HEK293 (cell line): Measurements from ENCODE around the gene CIAO2A.

Experiments used
- CTCF ChIA-PET: fragments of 350-600 bp; formaldehyde crosslinking; extraction: SDS; loops from one replicate; lab custom pipeline; 2021; ENCODE audit warnings: antibody characterized with exemption; lab: Yijun Ruan, JAX
- POLR2A ChIA-PET: fragments of 300-600 bp; formaldehyde crosslinking; extraction: SDS; loops from one replicate; lab custom pipeline; 2020; ENCODE audit warnings: antibody characterized with exemption, inconsistent platforms; lab: Yijun Ruan, JAX
- H3K27ac ChIP-seq: fragments of 200-500 bp; sonication (Bioruptor generic); 2 replicates; pipeline ENCODE4 v1.5.1; 2014; ENCODE audit warnings: low read depth, low read length, control low read depth, inconsistent platforms; ENCODE audit errors: extremely low read depth
- H3K36me3 ChIP-seq, 2 experiments: fragments of 200-500 bp in 1 of 2; sonication (Bioruptor generic) in 1 of 2; 1 replicate in 1 of 2; 2 replicates in 1 of 2; pipeline ENCODE4 v1.5.1; 2014 to 2017; ENCODE audit warnings: inconsistent platforms in 2 of 2, low read length in 2 of 2; ENCODE audit not compliant: control insufficient read depth in 2 of 2, insufficient read depth in 1 of 2
- H3K4me1 ChIP-seq: fragments of 200-500 bp; sonication (Bioruptor generic); 2 replicates; pipeline ENCODE4 v1.5.1; 2014; ENCODE audit warnings: mild to moderate bottlenecking, low read length, inconsistent platforms; ENCODE audit not compliant: control insufficient read depth, insufficient read depth
- H3K4me3 ChIP-seq: 2 replicates; pipeline ENCODE4 v1.5.1; 2011; ENCODE audit warnings: low read depth, mild to moderate bottlenecking, control low read depth, low read length, moderate library complexity
- H3K9me3 ChIP-seq: fragments of 200-500 bp; sonication (Bioruptor generic); 2 replicates; pipeline ENCODE4 v1.5.1; 2014; ENCODE audit warnings: low read depth, low read length, inconsistent platforms; ENCODE audit not compliant: control insufficient read depth, insufficient read depth
- OSR2 ChIP-seq: fragments of 450-650 bp; formaldehyde crosslinking; IDR thresholded peaks from 2 replicates; pipeline ENCODE4 v1.5.1; 2016; ENCODE audit warnings: missing biosample characterization, missing genetic modification characterization
- REST ChIP-seq: fragments of 450-650 bp; formaldehyde crosslinking; IDR thresholded peaks from 2 replicates; pipeline ENCODE4 v1.5.1; 2016; ENCODE audit warnings: missing biosample characterization, missing genetic modification characterization
- WT1 ChIP-seq: fragments of 450-650 bp; formaldehyde crosslinking; IDR thresholded peaks from 2 replicates; pipeline ENCODE4 v1.5.1; 2016; ENCODE audit warnings: missing biosample characterization, missing genetic modification characterization
- ZBTB20 ChIP-seq: fragments of 450-650 bp; formaldehyde crosslinking; IDR thresholded peaks from 2 replicates; pipeline ENCODE4 v1.5.1; 2016; ENCODE audit warnings: missing biosample characterization, missing genetic modification characterization
- ZNF114 ChIP-seq: fragments of 450-650 bp; formaldehyde crosslinking; IDR thresholded peaks from 2 replicates; pipeline ENCODE4 v1.5.0; 2017; ENCODE audit warnings: missing biosample characterization, missing genetic modification characterization
- ZNF133 ChIP-seq: fragments of 450-650 bp; formaldehyde crosslinking; IDR thresholded peaks from 2 replicates; pipeline ENCODE4 v1.5.1; 2016; ENCODE audit warnings: missing biosample characterization, missing genetic modification characterization
- ZNF16 ChIP-seq: fragments of 450-650 bp; formaldehyde crosslinking; IDR thresholded peaks from 2 replicates; pipeline ENCODE4 v1.5.1; 2016; ENCODE audit warnings: low read depth, missing biosample characterization, missing genetic modification characterization
- ZNF184 ChIP-seq: fragments of 450-650 bp; IDR thresholded peaks from 2 replicates; pipeline ENCODE4 v1.5.1; 2018; ENCODE audit warnings: missing biosample characterization, mild to moderate bottlenecking, missing genetic modification characterization
- ZNF221 ChIP-seq: fragments of 450-650 bp; formaldehyde crosslinking; IDR thresholded peaks from 2 replicates; pipeline ENCODE4 v1.5.1; 2017; ENCODE audit warnings: missing biosample characterization, missing genetic modification characterization, borderline replicate concordance
- ZNF23 ChIP-seq: fragments of 450-650 bp; formaldehyde crosslinking; IDR thresholded peaks from 2 replicates; pipeline ENCODE4 v1.5.1; 2016; ENCODE audit warnings: missing biosample characterization, missing genetic modification characterization, borderline replicate concordance
- ZNF26 ChIP-seq: fragments of 450-650 bp; formaldehyde crosslinking; IDR thresholded peaks from 2 replicates; pipeline ENCODE4 v1.5.1; 2016; ENCODE audit warnings: missing biosample characterization, missing genetic modification characterization
- ZNF274 ChIP-seq, 2 experiments: fragments of 200-500 bp in 1 of 2; fragments of 450-650 bp in 1 of 2; sonication (Bioruptor generic) in 1 of 2; formaldehyde crosslinking in 1 of 2; IDR thresholded peaks; 2 replicates each; pipeline versions ENCODE4 v1.5.1 to v1.6.1; 2014 to 2016; ENCODE audit warnings: borderline replicate concordance in 1 of 2, inconsistent platforms in 1 of 2, low read length in 1 of 2, missing biosample characterization in 1 of 2, missing genetic modification characterization in 1 of 2
- ZNF449 ChIP-seq: fragments of 450-650 bp; formaldehyde crosslinking; IDR thresholded peaks from 2 replicates; pipeline ENCODE4 v1.5.1; 2017; ENCODE audit warnings: missing biosample characterization, mild to moderate bottlenecking, missing genetic modification characterization, moderate library complexity
- ZNF473 ChIP-seq: fragments of 450-650 bp; formaldehyde crosslinking; IDR thresholded peaks from 2 replicates; pipeline ENCODE4 v1.5.1; 2017; ENCODE audit warnings: missing biosample characterization, missing genetic modification characterization
- ZNF488 ChIP-seq: fragments of 450-650 bp; formaldehyde crosslinking; IDR thresholded peaks from 2 replicates; pipeline ENCODE4 v1.5.1; 2016; ENCODE audit warnings: missing biosample characterization, missing genetic modification characterization
- ZNF518A ChIP-seq: fragments of 450-650 bp; formaldehyde crosslinking; conservative IDR thresholded peaks from 2 replicates; pipeline ENCODE4 v1.5.1; 2016; ENCODE audit warnings: low read depth, missing biosample characterization, missing genetic modification characterization
- ZNF549 ChIP-seq: fragments of 450-650 bp; IDR thresholded peaks from 2 replicates; pipeline ENCODE4 v1.5.1; 2018; ENCODE audit warnings: missing biosample characterization, missing genetic modification characterization, mild to moderate bottlenecking, inconsistent platforms, moderate library complexity
- ZNF768 ChIP-seq: fragments of 450-650 bp; formaldehyde crosslinking; IDR thresholded peaks from 2 replicates; pipeline ENCODE4 v1.5.1; 2018; ENCODE audit warnings: missing biosample characterization, mild to moderate bottlenecking, missing genetic modification characterization

CIAO2A gene

GRCh38 chr15:64067564-64068030 lies 26.0 kb downstream of the CIAO2A start (continued):
- TF ChIP-seq ZNF274 (IDR thresholded peaks at IDR 0.05; ENCODE audit: low read length) (no peak), ZNF274 (tag by site-specific recombination; IDR thresholded peaks at IDR 0.05; ENCODE audit: borderline replicate concordance) (no peak), OSR2 (no peak), ZNF768 (tag by site-specific recombination) (no peak)
- TF ChIP-seq, all 188 proteins: peak for 7

- Histone ChIP-seq H3K9me3 (no peaks in the 10 kb centered on the region), H3K36me3 (peaks cover 0 to 2% of the 10 kb centered on the region in 2 experiments; a peak in 1 of 3 replicates), H3K27ac (no peak overlapping the region), H3K4me1 (no peaks in the 10 kb centered on the region), H3K4me3 (no peak overlapping the region)
- TF ChIP-seq REST (tag by site-specific recombination) (no peak), ZNF114 (tag by site-specific recombination) (no peak), ZNF16 (tag by site-specific recombination) (no peak)
- ChIA-PET POLR2A (no interaction called here), CTCF (interaction anchor here (0.7 to 5.2 kb wide), 4 partner anchors 20 to 777 kb away, joined by 3 to 60 read pairs (median 5); partner anchors contain the start of gene DAPK2)
Observed at GRCh38 chr15:64066451-64066850, 27.2 kb downstream of the CIAO2A start.

- no peak overlapping the region for H3K4me3 ChIP-seq
- ChIA-PET POLR2A (no interaction called here), CTCF (no interaction called here)
- TF ChIP-seq ZNF23 (tag by site-specific recombination) (no peak), ZNF184 (no peak), ZNF26 (tag by site-specific recombination) (no peak), ZNF449 (no peak), ZNF488 (tag by site-specific recombination) (no peak), ZNF549 (tag by site-specific recombination) (no peak), WT1 (no peak), ZNF221 (no peak), ZNF133 (tag by site-specific recombination) (no peak), ZBTB20 (tag by site-specific recombination) (no peak), ZNF518A (no peak), ZNF473 (tag by site-specific recombination) (no peak)
Observed at GRCh38 chr15:64060716-64061115, 32.9 kb downstream of the CIAO2A start.

More at GRCh38 chr15:64060716-64061115, 32.9 kb downstream of the CIAO2A start:
- Histone ChIP-seq H3K9me3 (no peaks in the 10 kb centered on the region), H3K27ac (no peak overlapping the region), H3K4me1 (no peaks in the 10 kb centered on the region), H3K36me3 (no peaks in the 10 kb centered on the region)
